OCI-LY1 (cell line): Measurements from ENCODE around the gene MACROD2.

Experiments
- H2AFZ ChIP-seq: fragments of 200-600 bp; sonication (generic), shearing (Covaris generic); 2 replicates; pipeline ENCODE4 v1.6.0; 2014; ENCODE audit warnings: antibody characterized with exemption, mild to moderate bottlenecking, low read length
- H3F3A ChIP-seq: fragments of 200-600 bp; sonication (generic), shearing (Covaris generic); 2 replicates; pipeline ENCODE4 v1.6.0; 2014; ENCODE audit warnings: mild to moderate bottlenecking, antibody characterized with exemption, low read length, moderate library complexity; ENCODE audit not compliant: insufficient read depth
- H3K27ac ChIP-seq: fragments of 200-600 bp; sonication (generic); 2 replicates; pipeline ENCODE4 v1.5.1; 2014; ENCODE audit warnings: low read length, mixed run types, mild to moderate bottlenecking, low read depth; ENCODE audit not compliant: poor library complexity, severe bottlenecking
- H3K27me3 ChIP-seq: fragments of 200-600 bp; sonication (generic); 2 replicates; pipeline ENCODE4 v1.6.0; 2014; ENCODE audit warnings: antibody characterized with exemption, mild to moderate bottlenecking, low read length, moderate library complexity; ENCODE audit not compliant: insufficient read depth
- H3K36me3 ChIP-seq: fragments of 200-600 bp; sonication (generic); 2 replicates; pipeline ENCODE4 v1.6.1; 2014; ENCODE audit warnings: mild to moderate bottlenecking, antibody characterized with exemption, low read length, moderate library complexity, mixed read lengths; ENCODE audit not compliant: insufficient read depth
- H3K4me1 ChIP-seq: fragments of 200-600 bp; sonication (generic); 2 replicates; pipeline ENCODE4 v1.5.1; 2014; ENCODE audit warnings: mild to moderate bottlenecking, low read length, moderate library complexity; ENCODE audit not compliant: insufficient read depth, severe bottlenecking
- H3K4me2 ChIP-seq: fragments of 200-600 bp; sonication (generic), shearing (Covaris generic); 2 replicates; pipeline ENCODE4 v1.6.1; 2014; ENCODE audit warnings: low read length
- H3K4me3 ChIP-seq: fragments of 200-600 bp; sonication (generic); 2 replicates; pipeline ENCODE4 v1.5.1; 2014; ENCODE audit warnings: low read length, low read depth, mild to moderate bottlenecking, mixed read lengths; ENCODE audit not compliant: poor library complexity, severe bottlenecking
- H3K79me2 ChIP-seq: fragments of 200-600 bp; shearing (Covaris generic); 2 replicates; pipeline ENCODE4 v1.6.1; 2016; ENCODE audit warnings: mixed run types, low read length, mixed read lengths; ENCODE audit not compliant: insufficient read depth
- H3K9ac ChIP-seq: fragments of 200-600 bp; sonication (generic), shearing (Covaris generic); 2 replicates; pipeline ENCODE4 v1.6.1; 2014; ENCODE audit warnings: mild to moderate bottlenecking, low read length, mixed read lengths
- H3K9me2 ChIP-seq: fragments of 200-600 bp; sonication (generic), shearing (Covaris generic); 2 replicates; pipeline ENCODE4 v1.6.1; 2014; ENCODE audit warnings: low read depth, mild to moderate bottlenecking, low read length, mixed read lengths
- H3K9me3 ChIP-seq: fragments of 200-600 bp; shearing (Covaris generic); 2 replicates; pipeline ENCODE4 v1.6.1; 2014; ENCODE audit warnings: low read length, mixed read lengths
- H4K20me1 ChIP-seq: fragments of 200-600 bp; sonication (generic), shearing (Covaris generic); 2 replicates; pipeline ENCODE4 v1.6.0; 2016; ENCODE audit warnings: mild to moderate bottlenecking, low read length; ENCODE audit not compliant: insufficient read depth
- CTCF ChIP-seq: fragments of 200-600 bp; sonication (generic), shearing (Covaris generic); IDR thresholded peaks from 2 replicates; pipeline ENCODE4 v1.5.1; 2017; ENCODE audit warnings: mild to moderate bottlenecking, antibody characterized with exemption, low read length, moderate library complexity, mixed read lengths
- EZH2 ChIP-seq: fragments of 200-600 bp; sonication (generic), shearing (Covaris generic); IDR thresholded peaks from 2 replicates; pipeline ENCODE4 v1.8.0; 2017; ENCODE audit warnings: borderline replicate concordance, mixed run types, mild to moderate bottlenecking, antibody characterized with exemption, low read length, moderate library complexity, mixed read lengths

MACROD2 gene

DNA sequence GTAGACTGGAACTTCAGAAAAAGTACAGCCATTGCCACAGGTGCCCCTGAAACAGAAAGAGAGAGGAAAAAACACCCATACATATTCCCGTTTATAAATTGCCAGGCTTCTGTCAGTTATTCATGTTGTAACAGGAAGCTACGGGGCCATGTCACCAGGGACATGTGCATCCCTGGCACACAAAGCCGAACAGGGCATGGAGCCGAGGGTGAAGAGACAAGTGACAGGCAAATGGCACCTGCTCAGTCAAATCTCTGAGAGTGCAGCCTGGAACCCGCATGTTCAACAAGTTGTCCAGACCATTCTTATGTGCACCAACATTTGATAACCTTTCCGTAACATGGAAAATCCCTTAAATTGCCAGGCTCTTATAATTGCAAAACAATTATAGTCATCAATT, 1837.2 kb downstream of the MACROD2 start:
- Histone ChIP-seq H3K27ac (no peak overlapping the region), H3K79me2 (no peaks in the 10 kb centered on the region), H3K4me1 (no peaks in the 10 kb centered on the region), H3K9me2 (no peaks in the 10 kb centered on the region), H2AFZ (no peak overlapping the region), H3K36me3 (no peaks in the 10 kb centered on the region), H3K4me3 (no peak overlapping the region), H3K9ac (no peak overlapping the region), H4K20me1 (no peaks in the 10 kb centered on the region), H3F3A (no peaks in the 10 kb centered on the region), H3K9me3 (no peaks in the 10 kb centered on the region), H3K27me3 (no peaks in the 10 kb centered on the region), H3K4me2 (no peak overlapping the region)
- TF ChIP-seq CTCF (no peak), EZH2 (no peak)

GRCh38 chr20:15834857-15835256, 1839.5 kb downstream of the MACROD2 start:
- Histone ChIP-seq H2AFZ (no peak overlapping the region), H3K4me3 (no peak overlapping the region), H3K9ac (no peak overlapping the region), H3K4me1 (no peaks in the 10 kb centered on the region), H3K27ac (no peak overlapping the region), H3K27me3 (no peaks in the 10 kb centered on the region), H4K20me1 (no peaks in the 10 kb centered on the region), H3K4me2 (no peak overlapping the region), H3K9me2 (no peaks in the 10 kb centered on the region), H3K79me2 (no peaks in the 10 kb centered on the region), H3F3A (no peaks in the 10 kb centered on the region), H3K9me3 (no peaks in the 10 kb centered on the region), H3K36me3 (no peaks in the 10 kb centered on the region)
- no peak for TF ChIP-seq EZH2
- no peak for TF ChIP-seq CTCF

- no peaks in the 10 kb centered on the region for H3K36me3 ChIP-seq
- no peaks in the 10 kb centered on the region for H4K20me1 ChIP-seq
- H3K4me1 ChIP-seq = no peaks in the 10 kb centered on the region
- H3K4me2 ChIP-seq = no peak overlapping the region
- H3K9me2 ChIP-seq = no peaks in the 10 kb centered on the region
- no peaks in the 10 kb centered on the region for H3K27me3 ChIP-seq
- no peak overlapping the region for H2AFZ ChIP-seq
- no peaks in the 10 kb centered on the region for H3K79me2 ChIP-seq
- no peak for TF ChIP-seq EZH2
- no peak for TF ChIP-seq CTCF
- H3K9ac ChIP-seq = no peak overlapping the region
- H3K27ac ChIP-seq = no peak overlapping the region
- H3F3A ChIP-seq = no peaks in the 10 kb centered on the region
- H3K9me3 ChIP-seq = no peaks in the 10 kb centered on the region
- H3K4me3 ChIP-seq = no peak overlapping the region
Measured at GRCh38 chr20:15835811-15836210, 1840.5 kb downstream of the MACROD2 start.
